ENCODE measurements around the gene DIPK1A. TPM values are rescaled to one million over a fixed set of nuclear protein-coding genes. Genes with fewer than 3 reads are reported as not detected.

The DIPK1A gene
- total RNA-seq, 3 donors from 2014 or later, result 7.6 to 20.4 (median 12.8) TPM

DNA sequence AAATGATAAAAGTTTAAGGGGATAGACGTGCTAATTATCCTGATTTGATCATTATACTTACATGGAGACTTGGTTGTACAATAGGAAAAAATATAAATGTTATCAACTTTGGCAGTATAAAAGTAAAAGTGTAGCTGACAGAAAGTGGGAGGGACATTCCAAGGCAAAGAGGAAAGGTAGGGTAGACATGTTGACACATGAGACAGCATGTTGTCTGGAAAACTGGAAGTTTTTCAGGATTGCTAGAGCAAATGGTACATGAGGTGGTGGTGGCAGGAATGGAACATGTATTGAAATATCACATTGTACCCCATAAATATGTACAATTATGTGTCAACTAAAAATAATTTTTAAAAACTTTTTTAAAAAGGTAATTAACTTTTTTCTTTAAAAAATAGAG is 13.2 kb downstream of the DIPK1A start:
- Histone ChIP-seq H3K4me3 (no peak overlapping the region), H3K9me3 (no peaks in the 10 kb centered on the region), H3K4me1 (ENCODE audit: low read depth) (peaks cover 15% of the 10 kb centered on the region), H3K36me3 (ENCODE audit: low read depth) (no peaks in the 10 kb centered on the region)
- TF ChIP-seq, protein P1, sequence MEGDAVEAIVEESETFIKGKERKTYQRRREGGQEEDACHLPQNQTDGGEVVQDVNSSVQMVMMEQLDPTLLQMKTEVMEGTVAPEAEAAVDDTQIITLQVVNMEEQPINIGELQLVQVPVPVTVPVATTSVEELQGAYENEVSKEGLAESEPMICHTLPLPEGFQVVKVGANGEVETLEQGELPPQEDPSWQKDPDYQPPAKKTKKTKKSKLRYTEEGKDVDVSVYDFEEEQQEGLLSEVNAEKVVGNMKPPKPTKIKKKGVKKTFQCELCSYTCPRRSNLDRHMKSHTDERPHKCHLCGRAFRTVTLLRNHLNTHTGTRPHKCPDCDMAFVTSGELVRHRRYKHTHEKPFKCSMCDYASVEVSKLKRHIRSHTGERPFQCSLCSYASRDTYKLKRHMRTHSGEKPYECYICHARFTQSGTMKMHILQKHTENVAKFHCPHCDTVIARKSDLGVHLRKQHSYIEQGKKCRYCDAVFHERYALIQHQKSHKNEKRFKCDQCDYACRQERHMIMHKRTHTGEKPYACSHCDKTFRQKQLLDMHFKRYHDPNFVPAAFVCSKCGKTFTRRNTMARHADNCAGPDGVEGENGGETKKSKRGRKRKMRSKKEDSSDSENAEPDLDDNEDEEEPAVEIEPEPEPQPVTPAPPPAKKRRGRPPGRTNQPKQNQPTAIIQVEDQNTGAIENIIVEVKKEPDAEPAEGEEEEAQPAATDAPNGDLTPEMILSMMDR (IDR thresholded peaks at IDR 0.05), result no peak
- no peak for ATAC-seq
- intact Hi-C loops (cut with DNase I, micrococcal nuclease), result no loop called here
- DNase-seq, result no peak

DNA sequence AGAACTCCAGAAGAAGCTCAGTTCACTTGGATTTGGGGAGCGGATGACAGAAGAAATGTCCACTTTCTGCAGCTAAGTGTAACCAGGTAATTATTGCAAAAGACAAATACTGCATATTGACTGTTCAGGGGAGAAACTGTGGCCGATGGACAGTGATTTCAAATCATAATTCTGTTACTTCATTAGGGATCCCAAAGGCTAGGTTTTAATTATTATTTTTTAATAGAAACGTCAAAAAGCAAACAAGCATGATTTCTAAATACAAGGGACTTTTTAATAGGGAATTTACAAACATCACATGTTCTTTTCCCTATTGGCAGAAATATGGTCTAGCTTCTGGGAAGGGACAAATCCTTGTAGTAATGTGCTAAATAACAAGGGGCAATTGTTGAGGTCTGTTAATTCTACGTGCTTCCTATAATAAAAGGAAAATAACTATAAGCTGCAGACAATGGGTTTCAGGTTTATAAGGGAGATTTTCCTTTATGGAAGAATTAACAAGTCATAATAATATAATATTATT is 15.5 kb downstream of the DIPK1A start:
- TF ChIP-seq, protein P1 (IDR thresholded peaks at IDR 0.05), result no peak
- no peak for ATAC-seq
- Histone ChIP-seq H3K4me3 (no peak overlapping the region), H3K9me3 (no peaks in the 10 kb centered on the region), H3K4me1 (ENCODE audit: low read depth) (peaks cover 8% of the 10 kb centered on the region), H3K36me3 (ENCODE audit: low read depth) (no peaks in the 10 kb centered on the region)
- intact Hi-C loops (cut with DNase I, micrococcal nuclease), result no loop called here
- no peak for DNase-seq

DNA sequence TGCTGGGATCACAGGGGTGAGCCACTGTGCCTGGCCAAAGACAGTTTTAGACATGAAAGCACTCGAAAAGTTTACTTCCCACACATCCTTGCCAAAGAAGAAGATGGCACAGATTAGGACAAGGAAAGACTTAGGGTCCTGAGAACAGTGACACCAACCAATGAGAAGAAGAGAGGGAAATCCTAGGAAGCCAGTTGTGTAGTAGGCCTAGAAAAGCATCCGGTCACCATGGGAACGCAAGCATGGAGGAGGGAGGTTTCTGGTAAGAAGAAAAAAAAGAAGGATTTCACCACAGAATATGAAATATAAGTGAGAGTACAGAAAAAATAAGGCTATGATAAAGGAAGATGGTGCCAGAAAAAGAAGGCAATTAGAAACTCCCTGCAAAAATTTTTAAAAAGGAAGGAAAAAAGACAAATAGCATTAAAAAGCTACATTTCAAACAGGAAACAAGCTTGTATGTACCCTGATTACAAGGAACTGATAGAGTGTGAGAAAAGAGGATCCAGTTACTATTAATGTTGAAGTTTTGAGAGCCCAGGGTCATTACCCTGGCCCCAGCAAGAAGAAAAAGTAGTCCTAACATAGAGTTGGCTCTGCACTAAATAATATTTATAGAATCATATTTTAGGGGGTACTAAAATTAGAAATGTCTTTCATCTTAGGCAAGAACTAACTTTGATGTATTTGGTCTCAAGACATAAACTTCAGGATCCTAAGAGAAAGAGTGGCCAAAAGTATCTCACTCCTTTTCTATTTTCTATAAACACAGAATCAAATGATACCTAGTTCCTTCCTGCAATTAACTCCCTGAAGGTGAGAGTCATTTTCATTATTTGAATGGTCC is 16.1 kb downstream of the DIPK1A start:
- Histone ChIP-seq H3K4me3 (no peak overlapping the region), H3K36me3 (ENCODE audit: low read depth) (no peaks in the 10 kb centered on the region), H3K9me3 (no peaks in the 10 kb centered on the region), H3K4me1 (ENCODE audit: low read depth) (peaks cover 4% of the 10 kb centered on the region)
- intact Hi-C loops (cut with DNase I, micrococcal nuclease), result no loop called here
- ATAC-seq (no peak), DNase-seq (no peak)
- TF ChIP-seq, protein P1 (IDR thresholded peaks at IDR 0.05), result no peak

DNA sequence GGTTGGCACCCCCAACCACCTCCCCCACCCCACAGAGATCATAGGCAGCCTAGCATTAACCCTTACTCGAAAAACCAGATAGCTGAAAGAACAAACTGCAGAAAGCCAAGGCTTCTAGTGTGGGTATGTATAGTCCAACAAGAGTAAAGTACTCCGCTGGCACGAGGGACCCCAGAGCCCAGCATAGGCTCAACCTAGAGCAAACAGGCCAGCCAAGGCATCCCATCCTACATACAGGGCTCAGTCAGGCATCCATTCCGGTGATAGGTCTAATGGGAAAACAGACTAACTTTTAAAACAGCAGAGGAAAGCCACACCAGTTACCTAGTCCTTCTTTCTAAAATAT is 17.8 kb downstream of the DIPK1A start:
- intact Hi-C loops (cut with DNase I, micrococcal nuclease), result no loop called here
- DNase-seq (no peak), ATAC-seq (peak; percentile 31)
- Histone ChIP-seq H3K36me3 (ENCODE audit: low read depth) (no peaks in the 10 kb centered on the region), H3K4me1 (ENCODE audit: low read depth) (no peaks in the 10 kb centered on the region), H3K9me3 (no peaks in the 10 kb centered on the region), H3K4me3 (no peak overlapping the region)
- TF ChIP-seq, protein P1 (IDR thresholded peaks at IDR 0.05), result no peak

DNA sequence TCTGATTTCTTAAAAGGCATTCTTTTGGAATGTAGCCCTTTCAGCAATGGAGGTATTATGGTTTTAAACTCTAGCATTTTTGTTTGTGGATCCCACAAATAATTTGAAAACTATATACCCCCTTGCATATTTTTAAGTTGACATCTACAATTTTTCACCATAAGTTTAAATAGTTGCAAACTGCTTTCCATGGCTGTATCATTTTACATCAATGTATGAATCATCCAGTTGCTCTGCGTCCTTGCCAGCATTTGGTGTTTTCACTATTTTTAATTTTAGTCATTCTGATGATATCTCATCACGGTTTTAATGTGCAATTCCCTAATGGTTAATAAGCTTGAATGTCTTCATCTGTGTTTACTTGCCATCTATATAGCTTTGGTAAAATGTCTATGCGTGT is 20.7 kb downstream of the DIPK1A start:
- no peaks in the 10 kb centered on the region for H3K4me1 ChIP-seq (ENCODE audit: low read depth)
- no peaks in the 10 kb centered on the region for H3K9me3 ChIP-seq
- intact Hi-C loops (cut with DNase I, micrococcal nuclease), result no loop called here
- H3K4me3 ChIP-seq, result no peak overlapping the region
- H3K36me3 ChIP-seq (ENCODE audit: low read depth), result no peaks in the 10 kb centered on the region
- no peak for ATAC-seq
- TF ChIP-seq, protein P1 (IDR thresholded peaks at IDR 0.05), result no peak
- DNase-seq, result no peak

Data from mucosa of descending colon (tissue), 3 donors.